Activated CD8-positive, alpha-beta memory T cell treated with anti-CD3 and anti-CD28 coated beads, Interleukin-2, amount 50 U/mL, for 24 hours (primary cell): ENCODE results near the gene MVD.
"Not testable (repeated sequence)": the region's sequence is repeated elsewhere in the genome, so short reads cannot be mapped to it uniquely, and the experiment has no call there.

ENCODE experiments used
- DNase-seq: peaks from one replicate; pipeline ENCODE4 v3.0.0-alpha.2; 2020; ENCODE audit errors: extremely low read depth

The MVD gene

DNA sequence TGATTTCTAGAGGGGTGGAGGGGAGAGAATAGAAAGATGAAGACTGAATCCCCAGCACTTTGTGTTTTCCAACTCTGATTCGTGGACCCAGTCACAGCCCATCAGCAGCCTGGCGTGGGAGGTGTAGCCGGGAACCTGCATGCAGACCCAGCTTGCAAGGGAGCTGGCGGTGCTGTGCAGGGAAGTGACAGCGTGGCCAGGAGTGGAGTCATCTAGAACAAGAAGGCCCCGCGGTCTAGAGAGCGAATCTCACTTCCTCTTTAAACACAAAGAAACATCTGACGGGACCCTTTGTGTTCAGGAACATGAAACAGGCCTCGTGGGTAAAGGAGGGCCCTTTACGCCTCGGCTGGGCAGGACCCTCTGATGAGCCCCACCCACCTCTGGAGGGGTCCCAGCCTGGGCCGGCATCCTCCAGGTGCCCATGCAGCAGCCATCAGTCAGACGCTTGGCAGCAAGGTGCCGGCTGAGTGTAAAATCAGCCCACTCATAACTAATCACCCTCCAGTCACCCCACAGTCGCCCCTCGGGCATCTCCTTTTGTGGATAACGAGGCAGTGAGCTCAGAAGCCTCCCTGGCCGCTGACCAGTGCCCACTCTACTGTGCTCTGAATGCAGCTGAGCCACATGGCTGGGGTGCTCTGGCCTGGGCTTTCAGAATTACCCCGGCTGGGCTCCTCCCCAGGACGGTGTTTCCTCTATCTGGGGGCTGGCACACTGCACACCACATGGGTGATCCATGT lies 19.0 kb upstream of the MVD start:
- no peak for DNase-seq

- no peak for DNase-seq
Observed at GRCh38 chr16:88681084-88681680, 18.3 kb upstream of the MVD start.

- DNase-seq = no peak
Observed at GRCh38 chr16:88680554-88681083, 17.7 kb upstream of the MVD start.

- no peak for DNase-seq
Observed at GRCh38 chr16:88678224-88678979, 15.5 kb upstream of the MVD start.

DNA sequence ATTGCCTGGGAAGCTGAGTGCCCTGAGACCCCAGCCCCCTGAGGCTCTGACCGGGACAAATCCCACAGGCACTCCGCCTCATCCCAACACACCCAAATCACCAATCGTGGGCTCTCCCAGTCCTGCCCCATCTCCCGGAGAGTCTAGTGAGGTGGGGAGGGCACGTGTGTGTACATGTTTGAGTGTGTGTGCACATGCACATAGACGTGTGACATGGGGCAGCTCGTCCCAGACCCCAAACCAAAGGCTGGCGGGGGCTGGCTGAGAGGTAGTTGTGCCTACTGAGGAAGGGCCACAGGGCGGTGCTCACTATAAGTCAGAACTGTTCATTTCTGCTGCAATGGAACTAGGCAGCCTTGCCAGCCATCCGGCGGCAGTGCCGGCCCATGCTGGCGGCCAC lies 14.8 kb upstream of the MVD start:
- DNase-seq = no peak

- no peak for DNase-seq
Observed at GRCh38 chr16:88676502-88677242, 13.8 kb upstream of the MVD start.

GRCh38 chr16:88673716-88674379 lies 11.0 kb upstream of the MVD start:
- no peak for DNase-seq

GRCh38 chr16:88672776-88673175 lies 9.9 kb upstream of the MVD start:
- DNase-seq = no peak

GRCh38 chr16:88671806-88672205 lies 8.9 kb upstream of the MVD start:
- no peak for DNase-seq

- DNase-seq = no peak
Observed at GRCh38 chr16:88669980-88670379, 7.1 kb upstream of the MVD start.

DNA sequence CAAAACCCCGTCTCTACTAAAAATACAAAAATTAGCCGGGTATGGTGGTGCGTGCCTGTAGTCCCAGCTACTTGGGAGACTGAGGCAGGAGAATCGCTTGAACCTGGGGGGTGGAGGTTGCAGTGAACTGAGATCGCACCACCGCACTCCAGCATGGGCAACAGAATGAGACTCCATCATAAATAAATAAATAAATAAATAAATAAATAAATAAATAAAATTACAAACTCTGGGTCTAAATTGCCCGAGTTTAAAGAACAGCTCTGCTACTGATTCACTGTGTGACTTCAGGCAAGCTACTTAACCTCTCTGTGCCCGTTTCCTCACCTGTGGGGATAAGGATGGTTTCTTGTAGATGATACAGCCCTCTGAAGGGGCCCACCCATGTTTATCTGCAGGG lies 6.6 kb upstream of the MVD start:
- not testable (repeated sequence) for DNase-seq

GRCh38 chr16:88667461-88667860 lies 4.6 kb upstream of the MVD start:
- DNase-seq = no peak

DNA sequence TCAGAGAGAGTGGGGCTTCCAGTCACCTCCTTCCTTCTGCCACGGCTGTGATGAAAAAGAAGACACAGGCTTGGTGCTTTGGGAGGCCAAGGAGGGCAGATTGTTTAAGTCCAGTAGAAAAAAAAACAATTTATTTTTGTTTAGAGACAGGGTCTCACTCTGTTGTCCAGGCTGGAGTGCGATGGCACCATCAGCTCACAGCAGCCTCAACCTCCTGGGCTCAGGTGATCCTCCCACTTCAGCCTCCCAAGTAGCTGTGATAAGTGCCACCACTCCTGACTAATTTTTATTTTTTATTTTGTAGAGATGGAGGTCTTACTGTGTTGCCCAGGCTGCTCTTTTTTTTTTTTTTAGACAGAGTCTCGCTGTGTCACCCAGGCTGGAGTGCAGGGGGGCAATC lies 2.7 kb upstream of the MVD start:
- no peak for DNase-seq

- no peak for DNase-seq
Observed at GRCh38 chr16:88665148-88665547, 2.3 kb upstream of the MVD start.

- no peak for DNase-seq
Observed at GRCh38 chr16:88662222-88662842, 559 bp downstream of the MVD start.

DNA sequence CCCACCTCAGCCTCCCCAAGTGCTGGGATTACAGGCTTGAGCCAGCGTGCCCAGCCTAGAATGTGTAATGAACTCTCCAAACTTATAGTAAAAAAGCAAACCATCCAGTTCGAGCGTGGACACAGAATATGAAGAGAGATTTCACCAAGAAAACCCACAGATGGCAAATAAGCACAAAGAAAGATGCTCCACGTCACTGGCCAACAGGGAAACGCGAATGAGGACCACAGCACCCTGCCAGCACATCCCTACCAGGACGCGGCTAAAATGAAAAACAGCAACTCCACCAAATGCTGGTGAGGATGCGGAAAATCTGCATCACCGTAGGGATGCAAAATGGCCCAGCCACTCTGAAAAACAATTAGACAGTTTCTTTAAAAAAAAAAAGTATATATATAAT lies 1.4 kb downstream of the MVD start:
- DNase-seq = no peak

DNA sequence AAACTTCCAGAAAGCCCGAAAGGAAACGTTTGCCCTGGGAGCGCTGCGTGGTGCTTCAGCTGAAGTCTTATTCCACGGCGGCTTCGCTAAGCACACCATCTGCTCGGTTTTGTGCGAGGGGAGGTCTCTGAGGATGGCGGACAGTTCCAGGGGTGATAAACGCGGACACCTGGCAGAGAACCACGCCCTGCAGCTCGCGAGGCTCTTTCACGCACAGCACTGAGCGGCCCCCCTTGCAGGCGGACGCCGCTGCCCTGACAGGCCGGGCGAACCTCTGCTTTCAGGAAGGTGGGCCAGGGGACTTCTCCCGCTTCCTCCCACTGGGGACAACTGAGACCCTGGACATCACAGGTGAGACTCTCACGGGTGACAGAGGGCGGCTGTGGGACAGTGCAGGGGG lies 3.7 kb downstream of the MVD start:
- no peak for DNase-seq

DNA sequence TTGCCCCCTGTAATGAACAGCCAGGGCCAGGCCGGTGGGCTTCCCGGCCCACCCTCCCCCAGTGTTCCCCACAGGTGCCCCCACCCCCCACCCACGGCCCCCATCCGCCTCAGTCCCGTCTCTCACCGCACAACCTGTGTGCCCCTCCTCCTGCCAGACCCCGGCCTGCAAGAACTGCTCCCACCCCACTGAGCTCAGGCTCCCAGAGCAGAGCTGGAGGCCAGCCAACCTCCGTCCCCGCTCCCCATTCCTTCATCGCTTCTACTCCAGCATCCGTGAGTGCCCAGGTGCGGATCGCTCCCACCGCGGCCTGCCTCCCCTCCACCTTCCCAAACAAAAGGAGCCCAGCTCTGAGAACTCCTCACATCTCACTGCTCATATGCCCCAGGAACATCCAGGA lies 4.2 kb downstream of the MVD start:
- DNase-seq = no peak

GRCh38 chr16:88657371-88657770 lies 5.5 kb downstream of the MVD start:
- DNase-seq = no peak

GRCh38 chr16:88656291-88656980 lies 6.5 kb downstream of the MVD start:
- no peak for DNase-seq
